ENCODE data around the gene MEIOSIN. TPM values are rescaled to one million over a fixed set of nuclear protein-coding genes. Genes with fewer than 3 reads are reported as not detected.

The MEIOSIN gene
- total RNA-seq, 4 donors from 2014 or later, result not detected

- TF ChIP-seq, protein P1, sequence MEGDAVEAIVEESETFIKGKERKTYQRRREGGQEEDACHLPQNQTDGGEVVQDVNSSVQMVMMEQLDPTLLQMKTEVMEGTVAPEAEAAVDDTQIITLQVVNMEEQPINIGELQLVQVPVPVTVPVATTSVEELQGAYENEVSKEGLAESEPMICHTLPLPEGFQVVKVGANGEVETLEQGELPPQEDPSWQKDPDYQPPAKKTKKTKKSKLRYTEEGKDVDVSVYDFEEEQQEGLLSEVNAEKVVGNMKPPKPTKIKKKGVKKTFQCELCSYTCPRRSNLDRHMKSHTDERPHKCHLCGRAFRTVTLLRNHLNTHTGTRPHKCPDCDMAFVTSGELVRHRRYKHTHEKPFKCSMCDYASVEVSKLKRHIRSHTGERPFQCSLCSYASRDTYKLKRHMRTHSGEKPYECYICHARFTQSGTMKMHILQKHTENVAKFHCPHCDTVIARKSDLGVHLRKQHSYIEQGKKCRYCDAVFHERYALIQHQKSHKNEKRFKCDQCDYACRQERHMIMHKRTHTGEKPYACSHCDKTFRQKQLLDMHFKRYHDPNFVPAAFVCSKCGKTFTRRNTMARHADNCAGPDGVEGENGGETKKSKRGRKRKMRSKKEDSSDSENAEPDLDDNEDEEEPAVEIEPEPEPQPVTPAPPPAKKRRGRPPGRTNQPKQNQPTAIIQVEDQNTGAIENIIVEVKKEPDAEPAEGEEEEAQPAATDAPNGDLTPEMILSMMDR (IDR thresholded peaks at IDR 0.05; ENCODE audit: low read depth), result no peak
These were observed 16.7 kb upstream of the MEIOSIN start for GRCh38 chr19:45716359-45717130.

GRCh38 chr19:45717131-45717982 lies 15.9 kb upstream of the MEIOSIN start:
- TF ChIP-seq, protein P1 (IDR thresholded peaks at IDR 0.05; ENCODE audit: low read depth), result no peak

DNA sequence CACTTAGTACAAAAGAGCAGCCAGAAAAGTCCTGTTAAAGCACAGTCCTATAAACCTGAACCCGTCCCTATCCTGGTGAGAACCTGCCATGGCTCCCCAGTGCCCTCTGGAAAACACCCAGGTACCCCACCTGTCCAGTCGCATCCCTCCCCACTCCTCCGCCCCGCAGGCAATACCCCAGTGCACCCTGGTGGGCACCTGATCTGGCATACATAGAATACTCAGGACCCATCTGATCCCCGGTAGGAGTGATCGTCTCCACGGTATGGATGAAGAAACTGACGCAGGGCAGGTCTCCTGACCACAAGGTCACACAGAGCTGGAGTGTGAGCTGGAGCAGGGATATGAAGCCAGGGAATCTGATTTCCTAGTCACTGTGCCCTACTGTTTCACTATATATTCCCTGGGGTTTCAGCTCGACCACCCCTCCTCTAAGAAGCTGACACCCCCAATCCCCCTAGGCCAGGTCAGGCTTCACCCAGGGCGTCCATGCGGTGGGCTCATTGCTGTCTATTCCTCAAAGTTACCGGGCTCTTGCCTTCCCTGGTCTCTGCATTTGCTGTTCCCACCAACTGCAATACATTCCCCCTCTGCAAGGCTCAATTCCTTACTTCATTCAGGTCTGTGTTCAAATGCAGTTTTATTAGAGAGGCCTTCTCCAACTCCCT lies 15.1 kb upstream of the MEIOSIN start:
- TF ChIP-seq, protein P1 (IDR thresholded peaks at IDR 0.05; ENCODE audit: low read depth), result no peak

GRCh38 chr19:45729800-45730290 lies 3.4 kb upstream of the MEIOSIN start:
- TF ChIP-seq, protein P1 (IDR thresholded peaks at IDR 0.05; ENCODE audit: low read depth), result no peak

- TF ChIP-seq, protein P1 (IDR thresholded peaks at IDR 0.05; ENCODE audit: low read depth), result no peak
These were observed 2.6 kb upstream of the MEIOSIN start, which contains the start of gene FBXO46 for GRCh38 chr19:45730368-45731288. Gene FBXO46, minus strand, starts transcription at chr19:45730896. Its CDS starts 17,401 bp downstream, at chr19:45713495.

All from subcutaneous adipose tissue (tissue), 4 donors.